T follicular helper cell (primary cell): ENCODE results near the gene HDAC7.
"Not testable (repeated sequence)": the region's sequence is repeated elsewhere in the genome, so short reads cannot be mapped to it uniquely, and the experiment has no call there.

Experiments
- DNase-seq: peaks from one replicate; pipeline ENCODE4 v3.0.0-alpha.2; 2020; ENCODE audit warnings: low read depth

Gene HDAC7

GRCh38 chr12:47828976-47829482 lies 9.3 kb upstream of the HDAC7 start:
- DNase-seq, result no peak

GRCh38 chr12:47828008-47828975 lies 8.6 kb upstream of the HDAC7 start:
- no peak for DNase-seq

GRCh38 chr12:47825173-47825639 lies 5.5 kb upstream of the HDAC7 start:
- DNase-seq, result no peak

GRCh38 chr12:47824635-47825034 lies 4.9 kb upstream of the HDAC7 start:
- no peak for DNase-seq

- no peak for DNase-seq
Measured at GRCh38 chr12:47824198-47824597, 4.5 kb upstream of the HDAC7 start.

- DNase-seq, result no peak
Measured at GRCh38 chr12:47823422-47824086, 3.9 kb upstream of the HDAC7 start.

- DNase-seq, result no peak
Measured at GRCh38 chr12:47822863-47823262, 3.2 kb upstream of the HDAC7 start.

- DNase-seq, result no peak
Measured at GRCh38 chr12:47822401-47822800, 2.7 kb upstream of the HDAC7 start.

GRCh38 chr12:47821346-47821706 lies 1.6 kb upstream of the HDAC7 start:
- DNase-seq, result no peak

- DNase-seq, result no peak
Measured at GRCh38 chr12:47820631-47821345, 1.1 kb upstream of the HDAC7 start.

GRCh38 chr12:47819138-47819895 lies 386 bp downstream of the HDAC7 start:
- no peak for DNase-seq

- DNase-seq, result no peak
Measured at GRCh38 chr12:47818467-47819137, 1.1 kb downstream of the HDAC7 start.

GRCh38 chr12:47818007-47818376 lies 1.7 kb downstream of the HDAC7 start:
- no peak for DNase-seq

GRCh38 chr12:47817272-47818006 lies 2.3 kb downstream of the HDAC7 start:
- DNase-seq, result no peak

- DNase-seq, result no peak
Measured at GRCh38 chr12:47816403-47817271, 3.1 kb downstream of the HDAC7 start.

GRCh38 chr12:47815447-47815846 lies 4.3 kb downstream of the HDAC7 start:
- not testable (repeated sequence) for DNase-seq

- DNase-seq, result no peak
Measured at GRCh38 chr12:47814539-47815170, 5.0 kb downstream of the HDAC7 start.

GRCh38 chr12:47813511-47814196 lies 6.0 kb downstream of the HDAC7 start:
- DNase-seq, result no peak
